Measurements from ENCODE around the gene CYB5R4. TPM values are rescaled to one million over a fixed set of nuclear protein-coding genes. Genes with fewer than 3 reads are reported as not detected.
"Not testable (repeated sequence)": the region's sequence is repeated elsewhere in the genome, so short reads cannot be mapped to it uniquely, and the experiment has no call there.

CYB5R4 gene
- total RNA-seq, 1 donor from 2014 or later: 12.8 TPM

DNA sequence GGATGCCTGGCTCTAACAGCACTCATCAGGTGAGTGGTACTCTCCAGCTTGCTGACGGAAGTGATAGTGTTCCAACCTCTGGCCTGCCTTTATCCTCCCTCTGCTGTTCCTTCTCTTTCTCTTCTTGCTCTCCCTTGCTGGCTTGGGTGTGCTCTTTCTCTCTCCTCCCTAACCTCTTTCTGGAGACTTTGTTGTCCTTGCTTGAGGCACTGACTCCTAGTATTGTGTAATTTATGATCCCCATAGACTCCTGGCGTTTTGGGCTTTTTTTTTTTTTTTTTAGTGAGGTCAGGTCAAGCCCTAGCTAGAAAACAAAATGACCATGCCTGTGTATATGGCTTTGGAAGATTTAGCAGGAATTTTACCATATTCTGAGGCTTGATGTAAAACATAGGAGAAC, 89.4 kb downstream of the CYB5R4 start:
- no peaks in the 10 kb centered on the region for H3K36me3 ChIP-seq (ENCODE audit: control insufficient read depth, insufficient read depth, low read length)
- DNase-seq (ENCODE audit: low read depth): no peak
- TF ChIP-seq, protein P1, sequence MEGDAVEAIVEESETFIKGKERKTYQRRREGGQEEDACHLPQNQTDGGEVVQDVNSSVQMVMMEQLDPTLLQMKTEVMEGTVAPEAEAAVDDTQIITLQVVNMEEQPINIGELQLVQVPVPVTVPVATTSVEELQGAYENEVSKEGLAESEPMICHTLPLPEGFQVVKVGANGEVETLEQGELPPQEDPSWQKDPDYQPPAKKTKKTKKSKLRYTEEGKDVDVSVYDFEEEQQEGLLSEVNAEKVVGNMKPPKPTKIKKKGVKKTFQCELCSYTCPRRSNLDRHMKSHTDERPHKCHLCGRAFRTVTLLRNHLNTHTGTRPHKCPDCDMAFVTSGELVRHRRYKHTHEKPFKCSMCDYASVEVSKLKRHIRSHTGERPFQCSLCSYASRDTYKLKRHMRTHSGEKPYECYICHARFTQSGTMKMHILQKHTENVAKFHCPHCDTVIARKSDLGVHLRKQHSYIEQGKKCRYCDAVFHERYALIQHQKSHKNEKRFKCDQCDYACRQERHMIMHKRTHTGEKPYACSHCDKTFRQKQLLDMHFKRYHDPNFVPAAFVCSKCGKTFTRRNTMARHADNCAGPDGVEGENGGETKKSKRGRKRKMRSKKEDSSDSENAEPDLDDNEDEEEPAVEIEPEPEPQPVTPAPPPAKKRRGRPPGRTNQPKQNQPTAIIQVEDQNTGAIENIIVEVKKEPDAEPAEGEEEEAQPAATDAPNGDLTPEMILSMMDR (IDR thresholded peaks at IDR 0.05; ENCODE audit: insufficient read depth, low read length, poor library complexity, severe bottlenecking): no peak

GRCh38 chr6:83951423-83951822, 91.9 kb downstream of the CYB5R4 start:
- not testable (repeated sequence) for H3K27me3 ChIP-seq (ENCODE audit: control insufficient read depth, insufficient read depth, low read length); H3K4me3 ChIP-seq (ENCODE audit: low read depth, low read length); DNase-seq (ENCODE audit: low read depth); H3K36me3 ChIP-seq (ENCODE audit: control insufficient read depth, insufficient read depth, low read length)

More for the DNA sequence above, 89.4 kb downstream of the CYB5R4 start:
- no peak overlapping the region for H3K4me3 ChIP-seq (ENCODE audit: low read depth, low read length)
- H3K27me3 ChIP-seq (ENCODE audit: control insufficient read depth, insufficient read depth, low read length): no peaks in the 10 kb centered on the region

- H3K36me3 ChIP-seq (ENCODE audit: control insufficient read depth, insufficient read depth, low read length): no peaks in the 10 kb centered on the region
- TF ChIP-seq, protein P1 (IDR thresholded peaks at IDR 0.05; ENCODE audit: insufficient read depth, low read length, poor library complexity, severe bottlenecking): no peak
- no peak for DNase-seq (ENCODE audit: low read depth)
- H3K4me3 ChIP-seq (ENCODE audit: low read depth, low read length): no peak overlapping the region
- no peaks in the 10 kb centered on the region for H3K27me3 ChIP-seq (ENCODE audit: control insufficient read depth, insufficient read depth, low read length)
Measured at GRCh38 chr6:83952830-83953229, 93.3 kb downstream of the CYB5R4 start.

- DNase-seq (ENCODE audit: low read depth): no peak
- Histone ChIP-seq H3K4me3 (ENCODE audit: low read depth, low read length) (no peak overlapping the region), H3K36me3 (ENCODE audit: control insufficient read depth, insufficient read depth, low read length) (no peaks in the 10 kb centered on the region), H3K27me3 (ENCODE audit: control insufficient read depth, insufficient read depth, low read length) (no peaks in the 10 kb centered on the region)
- TF ChIP-seq, protein P1 (IDR thresholded peaks at IDR 0.05; ENCODE audit: insufficient read depth, low read length, poor library complexity, severe bottlenecking): no peak
Measured at GRCh38 chr6:83954371-83954770, 94.9 kb downstream of the CYB5R4 start.

DNA sequence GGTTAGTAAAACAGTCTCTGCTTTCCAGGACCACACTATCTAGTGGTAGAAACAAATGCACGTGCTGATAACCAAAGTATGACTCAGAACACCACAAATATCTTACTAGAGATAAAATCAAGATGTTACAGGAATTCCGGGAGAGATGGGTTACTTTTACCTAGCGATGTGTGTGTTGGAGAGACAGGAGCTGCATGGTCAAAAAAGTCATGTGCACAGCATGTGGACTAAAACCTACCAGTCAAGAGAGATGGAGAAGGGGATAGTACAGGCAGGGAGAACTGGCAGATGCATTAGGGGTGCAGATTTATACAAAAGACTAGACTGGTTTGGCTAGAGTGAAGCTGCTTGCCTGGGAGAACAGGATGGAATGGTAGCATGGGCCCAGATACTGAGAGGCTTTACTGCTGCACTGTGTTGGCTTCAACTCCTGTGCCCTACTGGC, 98.8 kb downstream of the CYB5R4 start:
- TF ChIP-seq, protein P1 (IDR thresholded peaks at IDR 0.05; ENCODE audit: insufficient read depth, low read length, poor library complexity, severe bottlenecking): no peak
- no peak overlapping the region for H3K4me3 ChIP-seq (ENCODE audit: low read depth, low read length)
- H3K36me3 ChIP-seq (ENCODE audit: control insufficient read depth, insufficient read depth, low read length): no peaks in the 10 kb centered on the region
- no peak for DNase-seq (ENCODE audit: low read depth)
- no peaks in the 10 kb centered on the region for H3K27me3 ChIP-seq (ENCODE audit: control insufficient read depth, insufficient read depth, low read length)

- TF ChIP-seq, protein P1 (IDR thresholded peaks at IDR 0.05; ENCODE audit: insufficient read depth, low read length, poor library complexity, severe bottlenecking): no peak
- no peaks in the 10 kb centered on the region for H3K27me3 ChIP-seq (ENCODE audit: control insufficient read depth, insufficient read depth, low read length)
Measured at GRCh38 chr6:83960664-83961063, 101.2 kb downstream of the CYB5R4 start.

More at GRCh38 chr6:83960664-83961063, 101.2 kb downstream of the CYB5R4 start:
- no peak for DNase-seq (ENCODE audit: low read depth)
- no peak overlapping the region for H3K4me3 ChIP-seq (ENCODE audit: low read depth, low read length)
- no peaks in the 10 kb centered on the region for H3K36me3 ChIP-seq (ENCODE audit: control insufficient read depth, insufficient read depth, low read length)
